ENCODE measurements around the gene TTYH2. TPM values are rescaled to one million over a fixed set of nuclear protein-coding genes. Genes with fewer than 3 reads are reported as not detected.

TTYH2 gene
- polyA plus RNA-seq, 3 donors = 12.3 to 57.4 (median 18.7) TPM

DNA sequence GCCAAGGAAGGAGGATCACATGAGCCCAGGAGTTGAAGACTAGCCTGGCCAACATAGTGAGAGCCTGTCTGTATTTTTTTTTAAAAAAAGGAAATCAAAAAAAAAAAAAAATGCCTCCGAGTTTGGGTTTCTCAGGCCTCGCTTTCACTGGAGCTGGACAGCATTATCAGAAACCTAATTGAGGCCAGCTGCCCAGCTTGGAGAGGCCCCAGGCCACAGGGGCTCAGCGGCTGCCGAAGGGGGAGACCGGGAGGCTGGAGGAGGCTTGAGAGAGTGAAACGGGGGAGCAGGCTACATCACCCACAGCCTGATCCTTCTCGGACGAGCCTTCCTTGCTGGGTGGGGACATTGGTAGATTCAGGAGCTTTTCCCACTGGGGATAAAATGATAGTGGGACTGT is 5.1 kb downstream of the TTYH2 start:
- Histone ChIP-seq H3K27me3 (ENCODE audit: control insufficient read depth in 2 of 2, insufficient read depth in 2 of 2, low read length in 2 of 2) (no peaks in the 10 kb centered on the region), H3K4me3 (replicated peaks in 1 of 3; ENCODE audit: low read depth in 2 of 3, low read length in 3 of 3) (no peak overlapping the region), H3K9me3 (replicated peaks in 1 of 2; ENCODE audit: control insufficient read depth in 1 of 2, insufficient read depth in 1 of 2, low read length in 2 of 2) (no peaks in the 10 kb centered on the region), H4K20me1 (ENCODE audit: insufficient read depth, low read length) (peaks cover 89% of the 10 kb centered on the region), H2AFZ (ENCODE audit: insufficient read depth, low read depth, low read length, poor library complexity, severe bottlenecking) (no peak overlapping the region), H3K36me3 (replicated peaks in 1 of 2; ENCODE audit: control insufficient read depth in 1 of 2, insufficient read depth in 2 of 2, low read length in 2 of 2) (peaks cover 29 to 47% of the 10 kb centered on the region in 2 donors), H3K27ac (ENCODE audit: low read depth in 1 of 2, low read length in 2 of 2) (no peak overlapping the region), H3K9ac (ENCODE audit: insufficient read depth, low read length, poor library complexity, severe bottlenecking) (no peak overlapping the region), H3K4me1 (ENCODE audit: control insufficient read depth in 1 of 2, insufficient read depth in 2 of 2, low read length in 2 of 2) (peaks cover 44 to 57% of the 10 kb centered on the region in 2 donors), H3K4me2 (replicated peaks; ENCODE audit: extremely low read depth, low read length, poor library complexity, severe bottlenecking) (no peak overlapping the region), H3K79me2 (ENCODE audit: insufficient read depth, low read length) (peaks cover 62% of the 10 kb centered on the region)
- intact Hi-C loops (cut with micrococcal nuclease) = no loop called here
- peak overlapping the region in 1 of 7 donors; percentile 42 for H3K27ac Mint-ChIP-seq
- H3K4me1 Mint-ChIP-seq = peaks cover 58% of the 10 kb centered on the region
- no peaks in the 10 kb centered on the region for H3K9me3 Mint-ChIP-seq
- peaks cover 34 to 61% of the 10 kb centered on the region in 2 donors for H3K36me3 Mint-ChIP-seq
- no peak for DNase-seq
- 98% methylated on average over 6 of the region's 8 CpGs for WGBS (ENCODE audit: insufficient coverage)
- no peak overlapping the region for H3K4me3 Mint-ChIP-seq
- TF ChIP-seq, protein P1, sequence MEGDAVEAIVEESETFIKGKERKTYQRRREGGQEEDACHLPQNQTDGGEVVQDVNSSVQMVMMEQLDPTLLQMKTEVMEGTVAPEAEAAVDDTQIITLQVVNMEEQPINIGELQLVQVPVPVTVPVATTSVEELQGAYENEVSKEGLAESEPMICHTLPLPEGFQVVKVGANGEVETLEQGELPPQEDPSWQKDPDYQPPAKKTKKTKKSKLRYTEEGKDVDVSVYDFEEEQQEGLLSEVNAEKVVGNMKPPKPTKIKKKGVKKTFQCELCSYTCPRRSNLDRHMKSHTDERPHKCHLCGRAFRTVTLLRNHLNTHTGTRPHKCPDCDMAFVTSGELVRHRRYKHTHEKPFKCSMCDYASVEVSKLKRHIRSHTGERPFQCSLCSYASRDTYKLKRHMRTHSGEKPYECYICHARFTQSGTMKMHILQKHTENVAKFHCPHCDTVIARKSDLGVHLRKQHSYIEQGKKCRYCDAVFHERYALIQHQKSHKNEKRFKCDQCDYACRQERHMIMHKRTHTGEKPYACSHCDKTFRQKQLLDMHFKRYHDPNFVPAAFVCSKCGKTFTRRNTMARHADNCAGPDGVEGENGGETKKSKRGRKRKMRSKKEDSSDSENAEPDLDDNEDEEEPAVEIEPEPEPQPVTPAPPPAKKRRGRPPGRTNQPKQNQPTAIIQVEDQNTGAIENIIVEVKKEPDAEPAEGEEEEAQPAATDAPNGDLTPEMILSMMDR (IDR thresholded peaks at IDR 0.05) = no peak
- H3K27me3 Mint-ChIP-seq (ENCODE audit: low read depth in 3 of 3) = peaks cover 0 to 2% (median 2%) of the 10 kb centered on the region in 3 donors

DNA sequence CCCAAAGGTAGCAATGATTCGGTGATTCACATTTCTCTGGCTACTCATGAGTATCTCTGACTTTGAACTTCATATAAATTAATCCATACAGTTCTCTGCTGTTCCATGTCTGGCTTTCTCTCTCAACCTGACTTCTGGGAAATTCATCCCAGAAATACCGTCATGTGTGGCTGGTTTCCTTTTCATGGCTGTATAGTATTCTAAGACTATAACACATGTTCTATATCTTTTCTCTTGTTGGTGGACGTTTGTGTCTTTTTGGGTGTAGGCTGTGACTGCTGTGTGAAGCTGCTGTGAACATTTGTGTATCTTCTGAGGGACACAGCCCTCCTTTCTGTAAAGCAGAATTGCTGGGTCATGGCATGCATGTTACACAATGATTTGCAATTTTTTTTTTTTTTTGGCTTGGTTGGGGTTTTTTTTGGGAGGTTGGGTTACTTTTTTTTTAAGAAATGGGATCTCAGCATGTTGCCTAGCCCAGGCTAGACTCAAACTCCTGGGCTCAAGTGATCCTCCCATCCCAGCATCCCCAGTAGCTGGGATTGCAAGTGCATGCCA is 6.3 kb downstream of the TTYH2 start:
- TF ChIP-seq, protein P1 (IDR thresholded peaks at IDR 0.05) = no peak
- H3K4me1 Mint-ChIP-seq = peaks cover 52% of the 10 kb centered on the region
- H3K4me3 Mint-ChIP-seq = peak overlapping the region in 1 of 2 donors; percentile 43
- H3K9me3 Mint-ChIP-seq = no peaks in the 10 kb centered on the region
- peaks cover 0 to 2% (median 2%) of the 10 kb centered on the region in 3 donors for H3K27me3 Mint-ChIP-seq (ENCODE audit: low read depth in 3 of 3)
- H3K9ac ChIP-seq (ENCODE audit: insufficient read depth, low read length, poor library complexity, severe bottlenecking) = no peak overlapping the region
- H3K36me3 Mint-ChIP-seq = peaks cover 46 to 73% of the 10 kb centered on the region in 2 donors
- DNase-seq = peak in 2 of 3 donors; percentile 32 to 39
- H3K79me2 ChIP-seq (ENCODE audit: insufficient read depth, low read length) = peaks cover 53% of the 10 kb centered on the region
- H3K4me3 ChIP-seq (replicated peaks in 1 of 3; ENCODE audit: low read depth in 2 of 3, low read length in 3 of 3) = peak overlapping the region in 1 of 3 experiments; percentile 11
- H2AFZ ChIP-seq (ENCODE audit: insufficient read depth, low read depth, low read length, poor library complexity, severe bottlenecking) = no peak overlapping the region
- H3K4me2 ChIP-seq (replicated peaks; ENCODE audit: extremely low read depth, low read length, poor library complexity, severe bottlenecking) = peak overlapping the region; percentile 48
- H3K9me3 ChIP-seq (replicated peaks in 1 of 2; ENCODE audit: control insufficient read depth in 1 of 2, insufficient read depth in 1 of 2, low read length in 2 of 2) = no peaks in the 10 kb centered on the region
- peaks cover 38 to 48% of the 10 kb centered on the region in 2 donors for H3K4me1 ChIP-seq (ENCODE audit: control insufficient read depth in 1 of 2, insufficient read depth in 2 of 2, low read length in 2 of 2)
- intact Hi-C loops (cut with micrococcal nuclease) = no loop called here
- WGBS (ENCODE audit: insufficient coverage) = 83% methylated on average over 1 of the region's 3 CpGs
- peak overlapping the region in 1 of 2 donors; percentile 42 for H3K27ac ChIP-seq (ENCODE audit: low read depth in 1 of 2, low read length in 2 of 2)
- H3K36me3 ChIP-seq (replicated peaks in 1 of 2; ENCODE audit: control insufficient read depth in 1 of 2, insufficient read depth in 2 of 2, low read length in 2 of 2) = peaks cover 40 to 59% of the 10 kb centered on the region in 2 donors
- H4K20me1 ChIP-seq (ENCODE audit: insufficient read depth, low read length) = peaks cover 87% of the 10 kb centered on the region
- no peaks in the 10 kb centered on the region for H3K27me3 ChIP-seq (ENCODE audit: control insufficient read depth in 2 of 2, insufficient read depth in 2 of 2, low read length in 2 of 2)
- peak overlapping the region; percentile 23 to 81 (median 55) for H3K27ac Mint-ChIP-seq
